ENCODE data around the gene ABR. TPM values are rescaled to one million over a fixed set of nuclear protein-coding genes. Genes with fewer than 3 reads are reported as not detected.

The ABR gene
- total RNA-seq, 2 donors from 2014 or later, result 159 to 200 TPM

- H3K9me3 ChIP-seq, result no peaks in the 10 kb centered on the region
- no peaks in the 10 kb centered on the region for H3K4me1 ChIP-seq (ENCODE audit: control insufficient read depth in 1 of 2, low read depth in 2 of 2)
- no peak overlapping the region for H3K27ac ChIP-seq
- no peaks in the 10 kb centered on the region for H3K36me3 ChIP-seq
- H3K27me3 ChIP-seq (replicated peaks; ENCODE audit: insufficient read depth), result no peaks in the 10 kb centered on the region
- no peak for TF ChIP-seq CTCF (IDR thresholded peaks at IDR 0.05)
- ATAC-seq (ENCODE audit: insufficient number of reproducible peaks, low FRiP score, low read depth) (no peak), DNase-seq (ENCODE audit: low spot score) (no peak)
- no peak overlapping the region for H3K4me3 ChIP-seq
Measured at GRCh38 chr17:1196946-1197345, 17.2 kb upstream of the ABR start.

- ATAC-seq (ENCODE audit: insufficient number of reproducible peaks, low FRiP score, low read depth), result no peak
- TF ChIP-seq CTCF (IDR thresholded peaks at IDR 0.05), result no peak
- DNase-seq (ENCODE audit: low spot score), result no peak
- Histone ChIP-seq H3K36me3 (no peaks in the 10 kb centered on the region), H3K27ac (no peak overlapping the region), H3K27me3 (replicated peaks; ENCODE audit: insufficient read depth) (no peaks in the 10 kb centered on the region), H3K4me1 (ENCODE audit: control insufficient read depth in 1 of 2, low read depth in 2 of 2) (peaks cover 5 to 16% of the 10 kb centered on the region in 2 donors), H3K9me3 (no peaks in the 10 kb centered on the region), H3K4me3 (no peak overlapping the region)
Measured at GRCh38 chr17:1192911-1193699, 13.3 kb upstream of the ABR start.

GRCh38 chr17:1190751-1191331, 11.1 kb upstream of the ABR start:
- no peak for TF ChIP-seq CTCF (IDR thresholded peaks at IDR 0.05)

GRCh38 chr17:1188812-1189504, 9.2 kb upstream of the ABR start:
- Histone ChIP-seq H3K4me3 (peak overlapping the region; percentile 38), H3K9me3 (no peaks in the 10 kb centered on the region), H3K4me1 (ENCODE audit: control insufficient read depth in 1 of 2, low read depth in 2 of 2) (peaks cover 21 to 40% of the 10 kb centered on the region in 2 donors), H3K36me3 (no peaks in the 10 kb centered on the region), H3K27me3 (replicated peaks; ENCODE audit: insufficient read depth) (no peaks in the 10 kb centered on the region), H3K27ac (peak overlapping the region; percentile 56 to 69)
- peak; percentile 59 for ATAC-seq (ENCODE audit: insufficient number of reproducible peaks, low FRiP score, low read depth)
- peak; percentile 83 for DNase-seq (ENCODE audit: low spot score)
- no peak for TF ChIP-seq CTCF (IDR thresholded peaks at IDR 0.05)

More at GRCh38 chr17:1190751-1191331, 11.1 kb upstream of the ABR start:
- no peak overlapping the region for H3K27ac ChIP-seq
- no peaks in the 10 kb centered on the region for H3K9me3 ChIP-seq
- H3K4me1 ChIP-seq (ENCODE audit: control insufficient read depth in 1 of 2, low read depth in 2 of 2), result peaks cover 21 to 38% of the 10 kb centered on the region in 2 donors
- DNase-seq (ENCODE audit: low spot score) (no peak), ATAC-seq (ENCODE audit: insufficient number of reproducible peaks, low FRiP score, low read depth) (no peak)
- H3K36me3 ChIP-seq, result no peaks in the 10 kb centered on the region
- H3K27me3 ChIP-seq (replicated peaks; ENCODE audit: insufficient read depth), result no peaks in the 10 kb centered on the region
- H3K4me3 ChIP-seq, result no peak overlapping the region
